Esophagus (tissue), 2 donors: ENCODE measurements around the gene KCNQ2. TPM values are rescaled to one million over a fixed set of nuclear protein-coding genes. Genes with fewer than 3 reads are reported as not detected.

Experiments
- H3K27ac ChIP-seq, 2 donors: one replicate each; pipeline ENCODE4 v1.5.1; 2013; ENCODE audit warnings: low read depth in 2 of 2, mild to moderate bottlenecking in 2 of 2, inconsistent platforms in 1 of 2, low read length in 1 of 2, moderate library complexity in 1 of 2
- H3K27me3 ChIP-seq, 2 donors: one replicate each; pipeline ENCODE4 v1.6.1; 2013; ENCODE audit warnings: low read length in 2 of 2, control low read depth in 1 of 2, mild to moderate bottlenecking in 1 of 2; ENCODE audit not compliant: insufficient read depth in 2 of 2, control insufficient read depth in 1 of 2
- H3K36me3 ChIP-seq, 2 donors: one replicate each; pipeline ENCODE4 v1.6.1; 2013; ENCODE audit warnings: low read length in 1 of 2; ENCODE audit not compliant: control insufficient read depth in 2 of 2, insufficient read depth in 2 of 2
- H3K4me1 ChIP-seq, 2 donors: one replicate each; pipeline ENCODE4 v1.6.1; 2013; ENCODE audit warnings: low read length in 1 of 2; ENCODE audit not compliant: control insufficient read depth in 2 of 2, insufficient read depth in 2 of 2
- H3K4me3 ChIP-seq, 2 donors: one replicate each; pipeline ENCODE4 v1.5.1; 2013; ENCODE audit warnings: low read length in 2 of 2, mild to moderate bottlenecking in 2 of 2, low read depth in 1 of 2, moderate library complexity in 1 of 2
- H3K9me3 ChIP-seq, 2 donors: one replicate each; pipeline ENCODE4 v1.6.1; 2013; ENCODE audit warnings: mild to moderate bottlenecking in 2 of 2, low read depth in 1 of 2, low read length in 1 of 2, moderate library complexity in 1 of 2; ENCODE audit not compliant: control insufficient read depth in 2 of 2, insufficient read depth in 1 of 2
- WGBS, 2 donors: extraction: QIAGEN DNeasy Blood & Tissue Kit; methylation state at CpG; one replicate each; pipeline ENCODE4 v1.1.7; 2013; 5-methylcytosine and 5-hydroxymethylcytosine counted together
- polyA plus RNA-seq, 2 donors: library from polyadenylated mRNA; stranded (reverse); fragments of 200-250 nt; gene quantifications; one replicate each; pipeline ENCODE4 v1.2.3, GENCODE V29; 2013
- donor health status: healthy with polysubstance abuse.
- donor health status: Bipolar disorder and iron deficiency.

Gene KCNQ2
- polyA plus RNA-seq, 2 donors = 0.01 to 0.06 TPM

DNA sequence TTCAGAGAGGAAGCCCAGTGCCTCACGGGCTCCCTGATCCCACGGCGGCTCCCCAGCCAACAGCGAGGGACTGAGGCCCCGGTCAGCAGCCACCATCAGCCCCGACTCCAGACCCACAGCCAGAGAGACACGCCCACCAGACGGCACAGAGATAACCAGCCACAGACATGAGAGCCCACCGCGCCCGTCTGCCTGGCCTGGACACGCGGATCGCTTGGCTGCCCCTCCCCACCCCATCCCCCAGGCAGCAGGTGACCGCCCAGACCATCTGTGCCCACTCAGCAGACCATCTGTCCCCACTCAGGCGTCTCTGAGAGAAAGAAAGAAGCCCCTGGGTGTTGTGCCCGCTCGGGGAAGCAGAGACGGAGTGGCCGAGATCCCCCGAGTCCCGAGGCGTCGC lies 55.8 kb downstream of the KCNQ2 start:
- no peaks in the 10 kb centered on the region for H3K36me3 ChIP-seq
- 79 to 81% methylated on average over 23 to 24 of the region's 24 CpGs for WGBS, 2 donors
- no peak overlapping the region for H3K27ac ChIP-seq
- H3K4me3 ChIP-seq = no peak overlapping the region
- H3K4me1 ChIP-seq = no peaks in the 10 kb centered on the region
- peaks cover 0 to 6% of the 10 kb centered on the region in 2 donors for H3K27me3 ChIP-seq
- H3K9me3 ChIP-seq = no peaks in the 10 kb centered on the region

GRCh38 chr20:63415647-63416391 lies 56.6 kb downstream of the KCNQ2 start:
- Histone ChIP-seq H3K9me3 (no peaks in the 10 kb centered on the region), H3K36me3 (no peaks in the 10 kb centered on the region), H3K4me3 (no peak overlapping the region), H3K4me1 (no peaks in the 10 kb centered on the region), H3K27me3 (peaks cover 0 to 7% of the 10 kb centered on the region in 2 donors), H3K27ac (no peak overlapping the region)
- 57 to 68% methylated on average over 29 to 32 of the region's 32 CpGs for WGBS, 2 donors

DNA sequence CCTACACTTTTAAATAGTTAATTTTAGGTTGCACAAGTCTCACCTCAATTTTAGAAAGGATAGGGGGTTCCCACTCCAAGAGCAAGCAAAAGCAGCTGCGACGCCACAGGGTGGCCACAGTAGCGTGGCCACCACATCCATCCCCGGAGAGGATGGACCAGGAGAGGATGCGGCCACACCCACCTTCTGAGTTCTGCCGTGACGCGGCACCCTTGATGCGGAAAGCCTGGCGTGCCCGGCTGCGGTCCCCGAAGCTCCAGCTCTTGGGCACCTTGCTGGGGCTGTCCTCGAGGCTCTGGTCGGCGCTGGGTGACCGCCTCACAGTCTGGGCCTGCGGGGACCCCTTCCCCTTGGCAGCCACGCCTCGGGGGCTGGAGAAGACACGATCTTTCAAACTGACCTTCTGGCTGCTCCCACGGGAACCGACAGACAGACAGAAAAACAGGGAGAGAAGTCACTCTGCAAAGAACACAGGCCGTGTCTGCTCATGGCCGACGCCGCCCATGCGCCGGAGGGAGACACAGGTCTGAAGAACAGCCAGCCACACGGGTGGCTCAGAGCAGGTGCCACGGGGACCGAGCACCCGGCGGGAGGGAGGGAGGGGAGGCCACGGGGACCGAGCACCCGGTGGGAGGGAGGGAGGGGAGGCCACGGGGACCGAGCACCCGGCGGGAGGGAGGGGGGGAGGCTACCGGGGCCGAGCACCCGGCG lies 57.6 kb downstream of the KCNQ2 start:
- peaks cover 0 to 8% of the 10 kb centered on the region in 2 donors for H3K27me3 ChIP-seq
- H3K9me3 ChIP-seq = peaks cover 0 to 5% of the 10 kb centered on the region in 2 donors
- no peaks in the 10 kb centered on the region for H3K4me1 ChIP-seq
- no peaks in the 10 kb centered on the region for H3K36me3 ChIP-seq
- no peak overlapping the region for H3K27ac ChIP-seq
- no peak overlapping the region for H3K4me3 ChIP-seq
- 85 to 86% methylated on average over 32 to 39 of the region's 45 CpGs for WGBS, 2 donors

DNA sequence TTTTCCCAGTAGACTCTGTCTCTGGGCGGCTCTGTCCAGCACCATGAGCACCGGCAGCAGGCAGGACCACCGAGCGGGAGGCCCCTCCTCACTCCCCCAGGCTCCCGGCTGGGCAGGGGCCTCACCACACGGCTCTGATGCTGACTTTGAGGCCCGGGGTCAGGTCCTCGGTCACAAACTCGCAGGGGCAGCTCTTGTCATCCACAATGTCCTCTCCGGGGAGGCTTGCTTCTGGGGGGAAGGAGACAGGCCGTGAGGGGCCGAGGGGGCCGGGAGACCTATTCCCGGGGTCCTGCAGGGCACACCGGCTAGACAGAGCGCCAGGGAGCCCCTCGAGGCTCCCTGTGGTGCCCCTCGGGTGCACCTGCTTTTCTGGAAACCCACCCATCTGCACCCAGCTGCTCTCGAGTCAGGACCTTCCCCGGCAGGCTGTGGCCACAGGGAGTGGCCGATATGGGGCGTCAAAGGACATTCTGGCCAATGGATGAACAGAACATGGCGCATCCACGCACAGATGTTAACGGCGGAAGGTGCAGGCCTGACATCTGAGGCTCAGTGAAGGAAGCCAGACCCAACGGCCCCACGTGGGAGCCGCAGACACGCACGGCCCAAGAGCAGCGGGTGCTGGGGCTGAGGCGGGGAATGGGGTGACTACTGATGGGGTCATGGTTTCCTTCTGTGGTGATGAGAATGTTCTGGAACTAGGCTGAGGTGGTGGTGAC lies 58.3 kb downstream of the KCNQ2 start:
- WGBS, 2 donors = 79 to 81% methylated on average over 33 of the region's 33 CpGs
- Histone ChIP-seq H3K4me1 (no peaks in the 10 kb centered on the region), H3K27me3 (peaks cover 0 to 8% of the 10 kb centered on the region in 2 donors), H3K27ac (no peak overlapping the region), H3K9me3 (peaks cover 0 to 5% of the 10 kb centered on the region in 2 donors), H3K4me3 (no peak overlapping the region), H3K36me3 (no peaks in the 10 kb centered on the region)

GRCh38 chr20:63413323-63413722 lies 59.1 kb downstream of the KCNQ2 start:
- H3K9me3 ChIP-seq = peaks cover 0 to 5% of the 10 kb centered on the region in 2 donors
- no peak overlapping the region for H3K4me3 ChIP-seq
- H3K27ac ChIP-seq = no peak overlapping the region
- no peaks in the 10 kb centered on the region for H3K36me3 ChIP-seq
- 78 to 80% methylated on average over 18 of the region's 18 CpGs for WGBS, 2 donors
- no peaks in the 10 kb centered on the region for H3K4me1 ChIP-seq
- H3K27me3 ChIP-seq = peaks cover 0 to 8% of the 10 kb centered on the region in 2 donors

DNA sequence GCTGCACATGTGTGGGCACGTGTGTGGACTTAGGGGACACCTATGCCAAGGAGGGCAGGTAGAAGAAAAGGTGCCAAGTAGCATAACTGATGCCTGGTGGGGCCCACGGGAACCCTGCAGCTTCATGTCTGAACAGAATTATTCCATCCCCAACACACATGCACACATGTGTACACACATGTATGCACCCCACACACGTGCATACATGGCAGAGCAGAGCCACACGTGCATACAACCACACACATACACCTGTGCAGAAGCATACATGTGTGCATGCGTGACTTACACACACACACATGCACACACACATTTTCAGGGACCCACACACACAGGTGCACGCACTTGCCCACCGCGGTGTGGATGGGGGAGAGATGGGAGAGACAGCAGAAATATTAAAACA lies 59.6 kb downstream of the KCNQ2 start:
- no peak overlapping the region for H3K4me3 ChIP-seq
- 74 to 76% methylated on average over 8 of the region's 8 CpGs for WGBS, 2 donors
- no peak overlapping the region for H3K27ac ChIP-seq
- no peaks in the 10 kb centered on the region for H3K36me3 ChIP-seq
- peaks cover 0 to 8% of the 10 kb centered on the region in 2 donors for H3K27me3 ChIP-seq
- peaks cover 0 to 5% of the 10 kb centered on the region in 2 donors for H3K9me3 ChIP-seq
- no peaks in the 10 kb centered on the region for H3K4me1 ChIP-seq

GRCh38 chr20:63411898-63412631 lies 60.4 kb downstream of the KCNQ2 start:
- peaks cover 0 to 8% of the 10 kb centered on the region in 2 donors for H3K27me3 ChIP-seq
- peaks cover 0 to 5% of the 10 kb centered on the region in 2 donors for H3K9me3 ChIP-seq
- H3K27ac ChIP-seq = no peak overlapping the region
- H3K36me3 ChIP-seq = no peaks in the 10 kb centered on the region
- WGBS, 2 donors = 48 to 51% methylated on average over 38 to 39 of the region's 39 CpGs
- no peak overlapping the region for H3K4me3 ChIP-seq
- H3K4me1 ChIP-seq = no peaks in the 10 kb centered on the region

- no peak overlapping the region for H3K27ac ChIP-seq
- WGBS, 2 donors = 69 to 83% methylated on average over 27 of the region's 27 CpGs
- no peak overlapping the region for H3K4me3 ChIP-seq
- no peaks in the 10 kb centered on the region for H3K4me1 ChIP-seq
- no peaks in the 10 kb centered on the region for H3K36me3 ChIP-seq
- peaks cover 0 to 5% of the 10 kb centered on the region in 2 donors for H3K9me3 ChIP-seq
- peaks cover 0 to 8% of the 10 kb centered on the region in 2 donors for H3K27me3 ChIP-seq
Observed at GRCh38 chr20:63411151-63411897, 61.1 kb downstream of the KCNQ2 start.
